AG04449 (cell line): Measurements from ENCODE around the gene WFDC2.

Source experiments
- CTCF ChIA-PET: fragments of 350-600 bp; formaldehyde crosslinking; extraction: SDS; loops from one replicate; lab custom pipeline; 2021; ENCODE audit warnings: antibody characterized with exemption; lab: Yijun Ruan, JAX
- POLR2A ChIA-PET: fragments of 400-600, 350-600 bp; formaldehyde crosslinking; extraction: SDS; loops from one replicate; lab custom pipeline; 2020; ENCODE audit warnings: antibody characterized with exemption, inconsistent platforms; lab: Yijun Ruan, JAX
- DNase-seq: peaks from one replicate; pipeline ENCODE4 v3.0.0-alpha.2; 2010; ENCODE audit warnings: low read depth, low spot score
- H3K4me3 ChIP-seq: 2 replicates; pipeline ENCODE4 v1.5.1; 2011; ENCODE audit warnings: low read depth, mild to moderate bottlenecking, control low read depth, low read length
- TF ChIP-seq, protein P1 (sequence below): IDR thresholded peaks from one replicate; pipeline ENCODE4 v1.5.1; 2011; ENCODE audit warnings: mild to moderate bottlenecking, moderate library complexity, low read length, control low read depth, inconsistent platforms; ENCODE audit not compliant: insufficient read depth; ENCODE audit errors: missing control alignments

The WFDC2 gene

DNA sequence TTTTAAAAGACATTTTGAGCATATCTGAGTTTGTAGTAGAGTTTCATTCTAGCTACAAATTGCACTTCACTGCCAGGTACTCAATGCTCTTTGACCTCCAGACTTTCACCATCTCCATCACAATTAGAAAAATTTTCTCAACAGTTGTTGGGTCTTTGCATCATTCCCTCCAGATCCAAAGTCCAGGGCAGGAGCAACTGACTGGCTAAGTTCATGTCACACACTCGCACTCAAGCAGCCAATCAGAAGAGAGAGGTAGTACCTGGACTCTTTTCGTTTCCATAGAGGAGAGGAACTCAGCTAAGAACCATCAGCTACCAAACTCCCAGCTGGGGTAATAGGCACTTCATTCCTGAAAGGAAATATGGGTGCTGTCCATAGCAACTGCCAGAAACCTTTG is 36.8 kb downstream of the WFDC2 start:
- no peak for DNase-seq
- POLR2A ChIA-PET, result no interaction called here
- CTCF ChIA-PET, result no interaction called here
- TF ChIP-seq, protein P1, sequence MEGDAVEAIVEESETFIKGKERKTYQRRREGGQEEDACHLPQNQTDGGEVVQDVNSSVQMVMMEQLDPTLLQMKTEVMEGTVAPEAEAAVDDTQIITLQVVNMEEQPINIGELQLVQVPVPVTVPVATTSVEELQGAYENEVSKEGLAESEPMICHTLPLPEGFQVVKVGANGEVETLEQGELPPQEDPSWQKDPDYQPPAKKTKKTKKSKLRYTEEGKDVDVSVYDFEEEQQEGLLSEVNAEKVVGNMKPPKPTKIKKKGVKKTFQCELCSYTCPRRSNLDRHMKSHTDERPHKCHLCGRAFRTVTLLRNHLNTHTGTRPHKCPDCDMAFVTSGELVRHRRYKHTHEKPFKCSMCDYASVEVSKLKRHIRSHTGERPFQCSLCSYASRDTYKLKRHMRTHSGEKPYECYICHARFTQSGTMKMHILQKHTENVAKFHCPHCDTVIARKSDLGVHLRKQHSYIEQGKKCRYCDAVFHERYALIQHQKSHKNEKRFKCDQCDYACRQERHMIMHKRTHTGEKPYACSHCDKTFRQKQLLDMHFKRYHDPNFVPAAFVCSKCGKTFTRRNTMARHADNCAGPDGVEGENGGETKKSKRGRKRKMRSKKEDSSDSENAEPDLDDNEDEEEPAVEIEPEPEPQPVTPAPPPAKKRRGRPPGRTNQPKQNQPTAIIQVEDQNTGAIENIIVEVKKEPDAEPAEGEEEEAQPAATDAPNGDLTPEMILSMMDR, result no peak
- H3K4me3 ChIP-seq, result no peak overlapping the region

DNA sequence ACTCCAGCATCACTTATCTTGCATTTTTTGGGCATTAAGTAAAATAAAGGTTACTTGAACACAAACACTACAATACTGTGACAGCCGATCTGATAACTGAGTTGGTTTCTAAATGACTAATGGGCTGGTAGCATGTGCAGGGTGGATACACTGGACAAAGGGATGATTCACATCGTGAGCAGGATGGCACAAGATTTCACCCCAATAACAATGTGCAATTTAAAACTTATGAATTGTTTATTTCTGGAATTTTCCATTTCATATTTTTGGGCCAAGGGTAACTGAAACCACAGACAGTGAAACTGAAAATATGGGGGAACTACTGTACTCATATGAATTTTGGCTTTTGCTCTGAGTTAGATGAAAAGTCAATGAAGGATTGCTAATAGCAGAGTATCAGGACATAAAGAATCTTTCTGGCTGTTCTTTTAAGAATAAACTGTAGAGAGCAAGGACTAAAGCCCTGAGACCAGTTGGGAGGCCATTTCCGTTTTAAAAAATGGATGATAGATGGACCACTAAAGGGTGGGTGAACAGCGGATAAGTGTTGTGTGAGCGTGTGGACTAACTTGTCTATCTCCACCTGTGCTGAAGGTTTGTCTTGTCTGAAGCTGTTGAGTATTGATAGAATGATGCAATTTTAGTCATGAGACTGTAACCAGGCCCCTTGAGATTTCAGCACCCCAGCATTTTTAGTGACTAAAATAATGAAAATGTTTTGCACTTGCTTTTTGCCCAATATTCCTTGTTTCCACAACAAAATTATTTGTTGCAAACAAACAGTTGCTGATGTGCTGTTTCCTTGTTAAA is 37.7 kb downstream of the WFDC2 start:
- CTCF ChIA-PET, result no interaction called here
- H3K4me3 ChIP-seq, result no peak overlapping the region
- no peak for DNase-seq
- POLR2A ChIA-PET, result no interaction called here
- TF ChIP-seq, protein P1, result no peak

DNA sequence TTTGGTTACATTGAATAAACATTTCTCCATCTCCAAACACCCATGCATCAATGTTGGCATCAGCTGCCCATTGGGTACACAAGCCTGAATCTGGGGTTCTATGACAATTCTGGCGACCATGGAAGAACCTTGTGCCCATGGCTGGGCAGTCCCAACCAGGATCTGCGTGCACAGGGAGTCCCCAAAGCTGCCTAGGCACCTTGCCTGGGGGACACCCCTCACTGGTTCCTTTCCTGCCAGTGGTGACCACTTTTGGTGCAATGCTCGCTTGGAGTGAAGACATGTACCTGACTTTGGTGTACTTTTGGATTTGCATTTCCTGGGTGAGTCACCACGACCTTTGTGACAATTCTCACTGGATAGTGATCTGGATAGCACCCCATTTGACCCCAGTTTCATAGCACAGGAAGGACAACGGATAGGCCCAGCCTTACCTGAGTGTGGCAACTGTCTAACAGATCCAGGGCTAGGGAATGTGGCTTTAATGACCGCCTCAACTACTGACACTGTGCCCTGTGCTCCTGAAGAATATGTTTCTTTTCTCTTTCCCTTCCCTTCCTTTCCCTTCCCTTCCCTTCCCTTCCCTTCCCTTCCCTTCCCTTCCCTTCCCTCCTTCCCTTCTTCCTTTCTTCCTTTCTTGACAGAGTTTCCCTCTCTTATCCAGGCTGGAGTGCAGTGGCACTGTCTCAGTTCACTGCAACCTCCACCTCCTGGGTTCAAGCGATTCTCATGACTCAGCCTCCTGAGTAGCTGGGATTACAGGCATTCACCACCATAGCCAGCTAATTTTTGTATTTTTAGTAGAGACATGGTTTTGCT is 38.7 kb downstream of the WFDC2 start:
- POLR2A ChIA-PET, result no interaction called here
- CTCF ChIA-PET, result no interaction called here
- TF ChIP-seq, protein P1, result no peak
- no peak overlapping the region for H3K4me3 ChIP-seq
- no peak for DNase-seq

DNA sequence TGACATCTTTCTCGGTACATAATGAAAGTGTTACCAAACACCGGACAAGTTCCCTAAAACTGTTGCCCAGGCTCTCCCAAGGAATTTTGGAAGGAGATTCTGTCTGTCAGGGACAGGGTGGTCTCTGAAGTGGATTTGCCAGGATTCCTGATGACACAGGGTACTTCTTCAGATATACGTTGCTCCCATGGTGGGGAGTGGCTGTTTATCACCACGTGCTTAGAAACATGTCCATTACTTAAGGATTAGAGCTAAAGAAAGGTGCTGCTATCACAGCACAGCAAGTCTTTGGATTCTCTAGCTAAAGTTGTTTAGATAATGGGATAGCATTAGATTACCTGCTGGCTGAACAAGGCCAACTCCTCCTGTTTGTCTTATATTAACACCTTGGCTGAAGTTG is 39.5 kb downstream of the WFDC2 start:
- TF ChIP-seq, protein P1, result no peak
- POLR2A ChIA-PET, result no interaction called here

DNA sequence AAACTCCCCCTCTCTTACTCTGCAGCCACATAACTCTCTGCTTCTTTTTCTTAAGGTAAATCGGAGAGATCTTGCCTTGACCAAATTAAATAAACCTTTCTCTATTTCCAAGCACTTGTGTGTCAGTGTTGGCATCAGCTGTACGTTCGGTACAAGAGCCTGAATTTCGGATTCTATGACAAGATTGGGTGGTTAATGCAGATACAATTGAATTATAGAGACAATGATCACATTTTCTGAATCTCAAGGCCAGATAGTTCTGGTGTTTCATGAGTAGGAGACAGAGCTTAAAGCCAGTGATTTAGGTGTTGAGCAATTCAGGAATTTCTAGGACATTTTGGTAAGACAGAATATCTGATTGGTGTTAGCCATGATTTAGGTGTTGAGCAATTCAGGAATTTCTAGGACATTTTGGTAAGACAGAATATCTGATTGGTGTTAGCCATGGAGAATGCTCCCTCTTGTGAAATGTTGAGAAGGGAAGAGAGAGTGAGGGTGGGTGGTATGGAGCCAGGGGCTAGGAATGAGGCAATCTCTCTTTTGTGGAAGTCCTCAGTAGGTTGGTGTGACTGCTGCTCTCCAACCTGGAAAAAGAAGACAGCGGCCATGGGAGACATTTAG is 40.8 kb downstream of the WFDC2 start:
- H3K4me3 ChIP-seq, result no peak overlapping the region
- ChIA-PET CTCF (no interaction called here), POLR2A (no interaction called here)
- no peak for DNase-seq
- TF ChIP-seq, protein P1, result no peak

More for the DNA sequence above, 39.5 kb downstream of the WFDC2 start:
- CTCF ChIA-PET, result no interaction called here
- H3K4me3 ChIP-seq, result no peak overlapping the region
- DNase-seq, result no peak
